NT2/D1 (cell line): ENCODE measurements around the gene RAB27A.

Experiments
- DNase-seq: peaks from one replicate; pipeline ENCODE4 v3.0.0-alpha.2; 2011; ENCODE audit warnings: low read depth, low spot score
- H3K27me3 ChIP-seq: 2 replicates; pipeline ENCODE4 v1.6.0; 2011; ENCODE audit warnings: mild to moderate bottlenecking; ENCODE audit not compliant: insufficient read length, insufficient read depth
- H3K36me3 ChIP-seq: 2 replicates; pipeline ENCODE4 v1.6.1; 2011; ENCODE audit warnings: mild to moderate bottlenecking, low read length, mixed read lengths; ENCODE audit not compliant: insufficient read depth, insufficient read length
- H3K4me1 ChIP-seq: 2 replicates; pipeline ENCODE4 v1.5.1; 2011; ENCODE audit not compliant: insufficient read depth, insufficient read length
- H3K4me3 ChIP-seq: 2 replicates; pipeline ENCODE4 v1.5.1; 2011; ENCODE audit warnings: low read depth; ENCODE audit not compliant: insufficient read length
- H3K9ac ChIP-seq: 2 replicates; pipeline ENCODE4 v1.6.0; 2011; ENCODE audit warnings: low read depth; ENCODE audit not compliant: insufficient read length
- H3K9me3 ChIP-seq: 2 replicates; pipeline ENCODE4 v1.5.1; 2011; ENCODE audit warnings: mild to moderate bottlenecking, low read length; ENCODE audit not compliant: insufficient read depth
- SUZ12 ChIP-seq: IDR thresholded peaks from 2 replicates; pipeline ENCODE4 v1.6.1; 2011; ENCODE audit not compliant: insufficient read length, insufficient read depth; ENCODE audit errors: extremely low read depth
- YY1 ChIP-seq: IDR thresholded peaks from 2 replicates; pipeline ENCODE4 v1.6.1; 2011; ENCODE audit not compliant: insufficient read length, insufficient read depth
- ZNF274 ChIP-seq: IDR thresholded peaks from 2 replicates; pipeline ENCODE4 v1.6.1; 2011; ENCODE audit warnings: mild to moderate bottlenecking, low read depth, low read length

The RAB27A gene

GRCh38 chr15:55289746-55290527 lies at the start of gene RAB27A:
Gene RAB27A (minus strand): TSS chr15:55289813. CDS start chr15:55234934, 54,879 bp downstream.
- Histone ChIP-seq H3K4me3 (peak within 1 kb of the TSS; percentile 63), H3K27me3 (peaks cover 2% of the 10 kb centered on the region), H3K36me3 (no peaks in the 10 kb centered on the region), H3K9ac (peak within 1 kb of the TSS; percentile 71), H3K4me1 (no peaks in the 10 kb centered on the region), H3K9me3 (no peaks in the 10 kb centered on the region)
- DNase-seq, result peak; percentile 43
- TF ChIP-seq YY1 (no peak), SUZ12 (no peak), ZNF274 (no peak)

GRCh38 chr15:55337160-55337559 lies 47.5 kb upstream of the RAB27A start:
- TF ChIP-seq SUZ12 (no peak), YY1 (no peak), ZNF274 (no peak)
- H3K9ac ChIP-seq, result no peak overlapping the region
- H3K4me3 ChIP-seq, result no peak overlapping the region
- H3K27me3 ChIP-seq, result no peaks in the 10 kb centered on the region
- H3K9me3 ChIP-seq, result no peaks in the 10 kb centered on the region
- H3K36me3 ChIP-seq, result peaks cover 7% of the 10 kb centered on the region
- no peak for DNase-seq
- no peaks in the 10 kb centered on the region for H3K4me1 ChIP-seq

- Histone ChIP-seq H3K9me3 (no peaks in the 10 kb centered on the region), H3K27me3 (no peaks in the 10 kb centered on the region), H3K36me3 (peaks cover 3% of the 10 kb centered on the region), H3K4me3 (no peak overlapping the region), H3K4me1 (no peaks in the 10 kb centered on the region), H3K9ac (no peak overlapping the region)
- DNase-seq, result no peak
- TF ChIP-seq YY1 (no peak), SUZ12 (no peak), ZNF274 (no peak)
Measured at GRCh38 chr15:55334997-55335396, 45.4 kb upstream of the RAB27A start.

- TF ChIP-seq ZNF274 (no peak), YY1 (no peak), SUZ12 (no peak)
- peaks cover 3% of the 10 kb centered on the region for H3K36me3 ChIP-seq
- H3K4me1 ChIP-seq, result no peaks in the 10 kb centered on the region
- no peaks in the 10 kb centered on the region for H3K9me3 ChIP-seq
- H3K4me3 ChIP-seq, result no peak overlapping the region
- no peak overlapping the region for H3K9ac ChIP-seq
- H3K27me3 ChIP-seq, result no peaks in the 10 kb centered on the region
- no peak for DNase-seq
Measured at GRCh38 chr15:55334371-55334770, 44.8 kb upstream of the RAB27A start.

GRCh38 chr15:55327387-55327786 lies 37.8 kb upstream of the RAB27A start:
- TF ChIP-seq SUZ12 (no peak), YY1 (no peak), ZNF274 (no peak)
- DNase-seq, result no peak
- H3K27me3 ChIP-seq, result no peaks in the 10 kb centered on the region
- H3K4me1 ChIP-seq, result no peaks in the 10 kb centered on the region
- H3K9ac ChIP-seq, result no peak overlapping the region
- no peaks in the 10 kb centered on the region for H3K9me3 ChIP-seq
- no peak overlapping the region for H3K4me3 ChIP-seq
- H3K36me3 ChIP-seq, result no peaks in the 10 kb centered on the region

- Histone ChIP-seq H3K9ac (no peak overlapping the region), H3K27me3 (no peaks in the 10 kb centered on the region), H3K4me1 (no peaks in the 10 kb centered on the region), H3K4me3 (no peak overlapping the region), H3K36me3 (peaks cover 3% of the 10 kb centered on the region), H3K9me3 (no peaks in the 10 kb centered on the region)
- TF ChIP-seq SUZ12 (no peak), ZNF274 (no peak), YY1 (no peak)
- DNase-seq, result no peak
Measured at GRCh38 chr15:55322467-55322866, 32.9 kb upstream of the RAB27A start.

GRCh38 chr15:55320963-55321362 lies 31.4 kb upstream of the RAB27A start:
- DNase-seq, result no peak
- Histone ChIP-seq H3K9ac (no peak overlapping the region), H3K27me3 (no peaks in the 10 kb centered on the region), H3K36me3 (peaks cover 11% of the 10 kb centered on the region), H3K4me3 (no peak overlapping the region), H3K9me3 (no peaks in the 10 kb centered on the region), H3K4me1 (no peaks in the 10 kb centered on the region)
- no peak for TF ChIP-seq YY1
- no peak for TF ChIP-seq ZNF274
- TF ChIP-seq SUZ12, result no peak
